ENCODE results near the gene NCAM1.

DNA sequence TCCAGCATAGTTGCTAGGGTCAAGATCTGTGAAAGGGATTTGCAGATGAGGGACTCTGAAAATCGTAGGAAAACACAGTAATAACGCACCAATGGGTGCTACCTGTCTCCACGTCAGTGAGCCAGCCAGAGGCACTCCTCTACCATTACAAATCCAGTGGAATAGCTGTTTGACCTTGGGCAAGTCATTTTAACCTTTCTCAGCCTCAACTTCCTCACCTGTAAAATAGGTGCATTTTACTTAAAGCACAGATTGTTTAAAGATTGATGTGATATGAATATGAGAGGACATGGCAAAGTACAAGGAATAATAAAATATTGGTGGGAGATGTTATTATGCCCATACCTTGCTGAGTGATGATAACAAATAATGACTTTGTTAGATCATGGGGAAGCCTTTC is 205.1 kb downstream of the NCAM1 start:
- TF ChIP-seq POLR2AphosphoS5 (IDR thresholded peaks at IDR 0.05; ENCODE audit: low read depth, low read length) (no peak), MAFF (IDR thresholded peaks at IDR 0.05; ENCODE audit: low read depth, low read length) (no peak)
